A549 (cell line): ENCODE data around the gene CSTPP1. TPM values are rescaled to one million over a fixed set of nuclear protein-coding genes. Genes with fewer than 3 reads are reported as not detected.

ENCODE experiments used
- ATAC-seq, 2 experiments: fragments of 200-7000 bp in 1 of 2; fragments of >200 bp in 1 of 2; cut with Nextera tagmentation in 1 of 2; cut with Tn5 transposase in 1 of 2; 3 replicates each; pipeline versions ENCODE4 v1.8.0 to v1.9.1; 2018 to 2020; ENCODE audit warnings: mild to moderate bottlenecking in 1 of 2, moderate library complexity in 1 of 2
- CTCF ChIA-PET: fragments of 300-600 bp; sonication (Branson Sonifier 250); formaldehyde crosslinking; extraction: SDS; loops from one replicate; lab custom pipeline; 2021; ENCODE audit warnings: antibody characterized with exemption, inconsistent platforms; lab: Yijun Ruan, JAX
- POLR2A ChIA-PET: fragments of 350-600 bp; formaldehyde crosslinking; extraction: SDS; loops from one replicate; lab custom pipeline; 2021; ENCODE audit warnings: antibody characterized with exemption, inconsistent platforms; lab: Yijun Ruan, JAX
- DNase-seq, 2 experiments: peaks; one replicate each; pipeline versions ENCODE4 v3.0.0 to v3.0.0-alpha.2; 2011 to 2016; ENCODE audit warnings: low read depth in 1 of 2, low spot score in 1 of 2
- FAIRE-seq: peaks from 2 replicates; lab custom pipeline; 2011; peaks lifted over from hg19 to GRCh38; lab: Jason Lieb, UNC
- H3K27ac ChIP-seq, 2 experiments: fragments of >200 bp; sonication (Bioruptor Twin); formaldehyde crosslinking; 3 replicates each; pipeline ENCODE4 v1.5.1; 2016 to 2017
- H3K4me1 ChIP-seq: fragments of >200 bp; sonication (Bioruptor Twin); formaldehyde crosslinking; 3 replicates; pipeline ENCODE4 v1.6.1; 2016
- H3K4me2 ChIP-seq: fragments of >200 bp; sonication (Bioruptor Twin); formaldehyde crosslinking; 3 replicates; pipeline ENCODE4 v1.6.1; 2016
- H3K4me3 ChIP-seq: fragments of >200 bp; sonication (Bioruptor Twin); formaldehyde crosslinking; 3 replicates; pipeline ENCODE4 v1.5.1; 2016
- H3K9me3 ChIP-seq: fragments of >200 bp; sonication (Bioruptor Twin); formaldehyde crosslinking; 3 replicates; pipeline ENCODE4 v1.6.1; 2016
- BCL3 ChIP-seq: fragments of >200 bp; sonication (Bioruptor Twin); formaldehyde crosslinking; IDR thresholded peaks from 3 replicates; pipeline ENCODE4 v1.6.1; 2016
- CBX2 ChIP-seq: fragments of 200-600 bp; sonication (generic); IDR thresholded peaks from 2 replicates; pipeline ENCODE4 v1.6.1; 2016; ENCODE audit warnings: low read depth, mild to moderate bottlenecking, borderline replicate concordance
- CEBPB ChIP-seq, 2 experiments: fragments of >200 bp in 1 of 2; sonication (Bioruptor Twin) in 1 of 2; formaldehyde crosslinking in 1 of 2; IDR thresholded peaks; 2 replicates each; pipeline ENCODE4 v1.6.1; 2012 to 2016
- CTCF ChIP-seq: fragments of >200 bp; sonication (Bioruptor Twin); formaldehyde crosslinking; IDR thresholded peaks from 3 replicates; pipeline ENCODE4 v1.5.1; 2016
- EHF ChIP-seq: fragments of 250-450 bp; sonication (Bioruptor Pico); IDR thresholded peaks from 2 replicates; pipeline ENCODE4 v1.5.0; 2020; ENCODE audit warnings: mild to moderate bottlenecking
- EHMT2 ChIP-seq: fragments of 200-600 bp; sonication (generic); IDR thresholded peaks from 2 replicates; pipeline ENCODE4 v1.6.1; 2016; ENCODE audit warnings: antibody characterized with exemption, low read depth, mild to moderate bottlenecking, moderate library complexity
- ESRRA ChIP-seq: fragments of 150-350 bp; IDR thresholded peaks from 2 replicates; pipeline ENCODE4 v1.6.1; 2014; ENCODE audit warnings: mild to moderate bottlenecking, low read length, borderline replicate concordance
- FOXS1 ChIP-seq: fragments of 250-450 bp; sonication (Bioruptor Pico); IDR thresholded peaks from 2 replicates; pipeline ENCODE4 v1.5.0; 2020; ENCODE audit warnings: mild to moderate bottlenecking, moderate library complexity
- HES2 ChIP-seq: fragments of >200 bp; sonication (Bioruptor Twin); formaldehyde crosslinking; IDR thresholded peaks from 2 replicates; pipeline ENCODE4 v1.6.1; 2016
- HOXA7 ChIP-seq: fragments of 250-450 bp; sonication (Bioruptor Pico); IDR thresholded peaks from 2 replicates; pipeline ENCODE4 v1.5.0; 2020; ENCODE audit warnings: mild to moderate bottlenecking, moderate library complexity
- HOXB13 ChIP-seq: fragments of 250-450 bp; sonication (Bioruptor Pico); IDR thresholded peaks from 2 replicates; pipeline ENCODE4 v1.5.0; 2020; ENCODE audit warnings: low read depth, mild to moderate bottlenecking, moderate library complexity
- HOXB5 ChIP-seq: fragments of 250-450 bp; sonication (Bioruptor Pico); IDR thresholded peaks from 2 replicates; pipeline ENCODE4 v1.5.0; 2020; ENCODE audit warnings: mild to moderate bottlenecking, moderate library complexity
- MAX ChIP-seq: IDR thresholded peaks from 2 replicates; pipeline ENCODE4 v1.6.1; 2012
- NPAS2 ChIP-seq: fragments of 250-450 bp; sonication (Bioruptor Pico); IDR thresholded peaks from 2 replicates; pipeline ENCODE4 v1.8.0; 2022; ENCODE audit warnings: mild to moderate bottlenecking, moderate library complexity, borderline replicate concordance
- POLR2A ChIP-seq: IDR thresholded peaks from 2 replicates; pipeline ENCODE4 v1.6.1; 2012; ENCODE audit warnings: mild to moderate bottlenecking, low read length
- POLR2AphosphoS2 ChIP-seq: conservative IDR thresholded peaks from 2 replicates; pipeline ENCODE4 v1.6.1; 2012; ENCODE audit warnings: low read length, improper control_type of control experiment, inconsistent platforms
- RARB ChIP-seq: fragments of 250-450 bp; sonication (Bioruptor Pico); IDR thresholded peaks from 2 replicates; pipeline ENCODE4 v1.8.0; 2021; ENCODE audit warnings: mild to moderate bottlenecking, moderate library complexity
- RFX5 ChIP-seq: fragments of 450-650 bp; IDR thresholded peaks from 2 replicates; pipeline ENCODE4 v1.7.1; 2014; ENCODE audit warnings: antibody characterized with exemption, mild to moderate bottlenecking, moderate library complexity
- RNF2 ChIP-seq: fragments of 200-600 bp; sonication (generic); IDR thresholded peaks from 2 replicates; pipeline ENCODE4 v1.6.1; 2016; ENCODE audit warnings: low read depth, mild to moderate bottlenecking, antibody characterized with exemption, moderate library complexity, borderline replicate concordance
- ZSCAN20 ChIP-seq: fragments of 250-450 bp; sonication (Bioruptor Pico); IDR thresholded peaks from 2 replicates; pipeline ENCODE4 v1.8.0; 2022; ENCODE audit warnings: mild to moderate bottlenecking, moderate library complexity
- WGBS: methylation state at CpG from one replicate; pipeline ENCODE4 v1.1.6; 2017; ENCODE audit errors: missing lambda C conversion rate; 5-methylcytosine and 5-hydroxymethylcytosine counted together
- polyA plus RNA-seq, 4 experiments: library from polyadenylated mRNA; depleted of rRNA in 3 of 4; stranded (reverse); fragments of >200 nt; fragmentation: RNase III in 1 of 4; extraction: RNeasy Plus Mini Kit Qiagen cat#74134 plus additional on column Dnase treatment in 1 of 4; gene quantifications; 2 replicates in 3 of 4; 3 replicates in 1 of 4; pipeline ENCODE4 v1.2.3, GENCODE V29; 2011 to 2017
- TF ChIP-seq, protein P1 (sequence below): fragments of 450-650 bp; IDR thresholded peaks from 2 replicates; pipeline ENCODE4 v1.6.1; 2014; ENCODE audit warnings: antibody characterized with exemption
- TF ChIP-seq, protein P2 (sequence below): fragments of 250-450 bp; sonication (Bioruptor Pico); IDR thresholded peaks from 2 replicates; pipeline ENCODE4 v1.5.0; 2020; ENCODE audit warnings: low read depth, mild to moderate bottlenecking, moderate library complexity

Gene CSTPP1
- polyA plus RNA-seq, 2 of the 4 experiments (the other 2 are of a cell fraction): 31.5 to 34.5 TPM

DNA sequence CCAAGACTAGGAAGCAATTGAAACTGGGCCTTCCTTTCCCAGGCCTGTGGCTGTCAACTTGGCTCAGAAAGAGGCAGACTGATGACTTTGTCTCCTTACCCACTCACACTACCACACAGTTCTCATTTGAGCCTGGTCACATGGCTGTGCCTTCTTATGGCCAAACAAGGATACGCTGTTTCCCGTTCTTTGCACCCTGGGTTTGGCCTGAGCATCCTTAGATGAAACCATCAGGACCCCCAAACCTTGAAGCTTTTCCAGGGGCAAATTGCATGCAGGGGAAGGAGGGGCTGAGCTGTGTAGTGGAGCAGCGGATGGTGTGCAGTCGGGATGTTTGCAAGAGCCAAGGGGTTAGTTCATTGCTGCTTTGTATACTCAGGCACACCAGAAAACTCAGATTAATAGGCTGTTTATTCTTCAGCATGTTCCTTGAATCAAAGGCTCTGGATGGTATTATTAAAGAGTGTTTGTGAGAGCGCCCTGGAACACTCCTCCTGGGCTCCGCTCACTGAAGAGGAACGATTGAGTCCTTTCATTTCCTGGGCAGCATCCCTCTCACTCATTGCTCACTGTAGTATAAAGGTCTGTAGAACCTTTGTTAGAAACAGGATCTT is 170.3 kb downstream of the CSTPP1 start:
- no peak for FAIRE-seq
- WGBS: 85% methylated on average over 7 of the region's 7 CpGs
- H3K4me3 ChIP-seq: no peak overlapping the region
- POLR2A ChIA-PET: no interaction called here
- no peaks in the 10 kb centered on the region for H3K4me1 ChIP-seq
- ATAC-seq: no peak
- no peaks in the 10 kb centered on the region for H3K9me3 ChIP-seq
- H3K27ac ChIP-seq: no peak overlapping the region
- no peak for DNase-seq
- TF ChIP-seq CTCF (no peak), ZSCAN20 (CRISPR knock-in tag) (no peak)
- TF ChIP-seq, protein P1, sequence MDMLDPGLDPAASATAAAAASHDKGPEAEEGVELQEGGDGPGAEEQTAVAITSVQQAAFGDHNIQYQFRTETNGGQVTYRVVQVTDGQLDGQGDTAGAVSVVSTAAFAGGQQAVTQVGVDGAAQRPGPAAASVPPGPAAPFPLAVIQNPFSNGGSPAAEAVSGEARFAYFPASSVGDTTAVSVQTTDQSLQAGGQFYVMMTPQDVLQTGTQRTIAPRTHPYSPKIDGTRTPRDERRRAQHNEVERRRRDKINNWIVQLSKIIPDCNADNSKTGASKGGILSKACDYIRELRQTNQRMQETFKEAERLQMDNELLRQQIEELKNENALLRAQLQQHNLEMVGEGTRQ: no peak
- no peak overlapping the region for H3K4me2 ChIP-seq
- CTCF ChIA-PET: interaction anchor here (0.6 kb wide), 1 partner anchor 959 kb away, joined by 3 read pairs; no protein-coding TSS in a partner anchor

GRCh38 chr11:47107744-47108143 is 171.2 kb downstream of the CSTPP1 start:
- TF ChIP-seq CEBPB (IDR thresholded peaks at IDR 0.05): no peak
- no peak for TF ChIP-seq POLR2AphosphoS2
- TF ChIP-seq MAX: no peak
- TF ChIP-seq BCL3: no peak
- CTCF ChIA-PET: no interaction called here
- no peak for FAIRE-seq

DNA sequence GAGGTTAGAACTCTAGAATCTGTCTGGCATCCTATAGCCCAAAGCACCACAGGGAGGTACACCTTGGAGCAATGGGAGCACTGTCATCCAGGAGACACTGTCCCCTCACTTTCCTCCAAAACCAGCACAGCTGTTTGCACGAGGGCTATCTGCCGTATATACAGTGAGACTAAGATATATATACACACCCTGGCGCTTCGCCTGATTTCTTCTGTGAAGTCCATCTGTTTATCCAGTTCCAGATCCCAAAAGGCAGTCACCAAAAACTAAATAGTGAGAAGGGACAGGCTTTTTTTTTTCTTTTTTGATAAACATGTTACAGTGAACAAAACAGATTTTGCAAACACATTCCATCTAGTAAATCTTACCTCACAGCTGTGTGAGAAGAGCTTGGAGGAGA is 171.7 kb downstream of the CSTPP1 start:
- no peak for DNase-seq
- TF ChIP-seq HOXB5 (CRISPR knock-in tag): no peak
- no peak for TF ChIP-seq RFX5
- no peak for TF ChIP-seq EHMT2
- no peak for TF ChIP-seq NPAS2 (CRISPR knock-in tag)
- no peak for TF ChIP-seq HOXB13 (CRISPR knock-in tag)
- no peak for TF ChIP-seq CBX2
- no peak for TF ChIP-seq MAX
- no peak for TF ChIP-seq FOXS1 (CRISPR knock-in tag)
- TF ChIP-seq RNF2: no peak
- no peak for TF ChIP-seq POLR2A
- no peak for TF ChIP-seq HOXA7
- TF ChIP-seq RARB (CRISPR knock-in tag): no peak
- no peak for TF ChIP-seq EHF (CRISPR knock-in tag)
- TF ChIP-seq, protein P2, sequence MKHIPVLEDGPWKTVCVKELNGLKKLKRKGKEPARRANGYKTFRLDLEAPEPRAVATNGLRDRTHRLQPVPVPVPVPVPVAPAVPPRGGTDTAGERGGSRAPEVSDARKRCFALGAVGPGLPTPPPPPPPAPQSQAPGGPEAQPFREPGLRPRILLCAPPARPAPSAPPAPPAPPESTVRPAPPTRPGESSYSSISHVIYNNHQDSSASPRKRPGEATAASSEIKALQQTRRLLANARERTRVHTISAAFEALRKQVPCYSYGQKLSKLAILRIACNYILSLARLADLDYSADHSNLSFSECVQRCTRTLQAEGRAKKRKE (CRISPR knock-in tag): no peak
- TF ChIP-seq ESRRA: no peak
- TF ChIP-seq HES2: no peak
- TF ChIP-seq, all 56 proteins: peak for 0
- Histone ChIP-seq H3K4me3 (no peak overlapping the region), H3K4me2 (no peak overlapping the region), H3K4me1 (no peaks in the 10 kb centered on the region), H3K9me3 (no peaks in the 10 kb centered on the region), H3K27ac (no peak overlapping the region)
- CTCF ChIA-PET: no interaction called here
- POLR2A ChIA-PET: interaction anchor here (0.5 kb wide), 1 partner anchor 350 kb away, joined by 5 read pairs; no protein-coding TSS in a partner anchor
- FAIRE-seq (no peak), ATAC-seq (no peak; a peak in 1 of 6 replicates)
- WGBS: 85% methylated on average over 4 of the region's 4 CpGs

More at GRCh38 chr11:47107744-47108143, 171.2 kb downstream of the CSTPP1 start:
- Histone ChIP-seq H3K9me3 (no peaks in the 10 kb centered on the region), H3K4me3 (no peak overlapping the region), H3K4me2 (no peak overlapping the region), H3K27ac (no peak overlapping the region), H3K4me1 (no peaks in the 10 kb centered on the region)
- ATAC-seq (no peak), DNase-seq (no peak)
- WGBS: 87% methylated on average over 6 of the region's 6 CpGs
- POLR2A ChIA-PET: interaction anchor here (0.5 kb wide), 1 partner anchor 349 kb away, joined by 5 read pairs; no protein-coding TSS in a partner anchor
